ENCODE results near the gene ZBP1. TPM values are rescaled to one million over a fixed set of nuclear protein-coding genes. Genes with fewer than 3 reads are reported as not detected.

Gene ZBP1
- total RNA-seq, 4 donors from 2014 or later = 0.19 TPM; not detected in 3

- DNase-seq (ENCODE audit: low spot score in 2 of 2) = no peak
- intact Hi-C loops (cut with DNase I; ENCODE audit: low total_unique reads) = no loop called here
- TF ChIP-seq, protein P1, sequence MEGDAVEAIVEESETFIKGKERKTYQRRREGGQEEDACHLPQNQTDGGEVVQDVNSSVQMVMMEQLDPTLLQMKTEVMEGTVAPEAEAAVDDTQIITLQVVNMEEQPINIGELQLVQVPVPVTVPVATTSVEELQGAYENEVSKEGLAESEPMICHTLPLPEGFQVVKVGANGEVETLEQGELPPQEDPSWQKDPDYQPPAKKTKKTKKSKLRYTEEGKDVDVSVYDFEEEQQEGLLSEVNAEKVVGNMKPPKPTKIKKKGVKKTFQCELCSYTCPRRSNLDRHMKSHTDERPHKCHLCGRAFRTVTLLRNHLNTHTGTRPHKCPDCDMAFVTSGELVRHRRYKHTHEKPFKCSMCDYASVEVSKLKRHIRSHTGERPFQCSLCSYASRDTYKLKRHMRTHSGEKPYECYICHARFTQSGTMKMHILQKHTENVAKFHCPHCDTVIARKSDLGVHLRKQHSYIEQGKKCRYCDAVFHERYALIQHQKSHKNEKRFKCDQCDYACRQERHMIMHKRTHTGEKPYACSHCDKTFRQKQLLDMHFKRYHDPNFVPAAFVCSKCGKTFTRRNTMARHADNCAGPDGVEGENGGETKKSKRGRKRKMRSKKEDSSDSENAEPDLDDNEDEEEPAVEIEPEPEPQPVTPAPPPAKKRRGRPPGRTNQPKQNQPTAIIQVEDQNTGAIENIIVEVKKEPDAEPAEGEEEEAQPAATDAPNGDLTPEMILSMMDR (IDR thresholded peaks at IDR 0.05) = no peak
- no peak for TF ChIP-seq POLR2A (IDR thresholded peaks at IDR 0.05)
- WGBS, 2 donors = 15% methylated on average over 21 of the region's 21 CpGs
- H3K4me3 ChIP-seq (ENCODE audit: low read depth, poor library complexity, severe bottlenecking) = no peak overlapping the region
Measured at GRCh38 chr20:57579898-57580447, 40.3 kb downstream of the ZBP1 start.

GRCh38 chr20:57579331-57579897, 40.8 kb downstream of the ZBP1 start:
- intact Hi-C loops (cut with DNase I; ENCODE audit: low total_unique reads) = no loop called here
- no peak for TF ChIP-seq POLR2A (IDR thresholded peaks at IDR 0.05)
- TF ChIP-seq, protein P1 (IDR thresholded peaks at IDR 0.05) = no peak
- WGBS, 2 donors = 47 to 56% methylated on average over 11 of the region's 11 CpGs
- DNase-seq (ENCODE audit: low spot score in 2 of 2) = no peak
- H3K4me3 ChIP-seq (ENCODE audit: low read depth, poor library complexity, severe bottlenecking) = no peak overlapping the region

- DNase-seq (ENCODE audit: low spot score in 2 of 2) = no peak
- 81 to 84% methylated on average over 9 to 10 of the region's 10 CpGs for WGBS, 2 donors
- intact Hi-C loops (cut with DNase I; ENCODE audit: low total_unique reads) = no loop called here
Measured at GRCh38 chr20:57578476-57579165, 41.6 kb downstream of the ZBP1 start.

DNA sequence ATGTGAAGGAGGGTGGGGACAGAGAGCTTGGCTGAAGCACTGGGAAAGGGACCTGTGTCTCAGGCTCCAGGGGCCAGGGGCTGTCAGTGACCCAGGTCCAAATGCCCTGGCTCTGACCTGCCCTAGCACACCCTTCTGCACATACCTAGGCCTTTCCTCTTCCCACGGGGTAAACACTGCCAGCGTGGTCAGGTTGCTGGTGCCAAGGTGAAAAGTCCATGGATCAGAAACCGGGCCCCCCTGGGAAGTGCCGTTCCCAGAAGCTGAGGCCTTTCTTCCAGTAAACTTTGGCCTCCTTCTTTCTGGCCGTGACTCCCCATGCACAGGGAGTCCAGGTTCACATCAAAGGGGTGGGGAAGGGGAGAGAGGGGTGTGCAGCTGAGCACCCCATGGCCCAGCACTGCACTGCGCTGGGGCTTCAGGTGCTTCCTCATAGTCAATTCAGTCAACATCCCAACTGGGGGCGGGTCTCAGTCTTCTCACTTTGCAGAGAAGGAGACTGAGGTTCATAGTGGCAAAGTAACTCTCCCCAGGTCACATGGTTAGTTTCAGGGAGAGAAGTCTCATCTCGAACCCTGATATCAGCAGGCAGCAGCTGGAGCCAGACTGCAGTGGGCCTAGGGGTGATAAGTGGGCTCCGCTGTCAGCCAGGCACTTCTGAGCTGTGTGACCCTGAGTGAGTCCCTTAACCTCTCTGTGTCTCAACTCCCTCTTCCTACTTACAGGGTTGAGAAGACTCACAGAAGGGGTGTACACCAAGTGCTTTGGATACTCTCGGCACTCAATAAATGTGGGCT, 42.3 kb downstream of the ZBP1 start:
- TF ChIP-seq, protein P1 (IDR thresholded peaks at IDR 0.05) = no peak
- TF ChIP-seq POLR2A (IDR thresholded peaks at IDR 0.05) = no peak
- DNase-seq (ENCODE audit: low spot score in 2 of 2) = no peak
- intact Hi-C loops (cut with DNase I; ENCODE audit: low total_unique reads) = no loop called here
- 86 to 90% methylated on average over 10 of the region's 10 CpGs for whole genome bisulfite sequencing, 2 donors
- H3K4me3 ChIP-seq (ENCODE audit: low read depth, poor library complexity, severe bottlenecking) = no peak overlapping the region

More at GRCh38 chr20:57578476-57579165, 41.6 kb downstream of the ZBP1 start:
- TF ChIP-seq, protein P1 (IDR thresholded peaks at IDR 0.05) = no peak
- TF ChIP-seq POLR2A (IDR thresholded peaks at IDR 0.05) = no peak
- no peak overlapping the region for H3K4me3 ChIP-seq (ENCODE audit: low read depth, poor library complexity, severe bottlenecking)

DNA sequence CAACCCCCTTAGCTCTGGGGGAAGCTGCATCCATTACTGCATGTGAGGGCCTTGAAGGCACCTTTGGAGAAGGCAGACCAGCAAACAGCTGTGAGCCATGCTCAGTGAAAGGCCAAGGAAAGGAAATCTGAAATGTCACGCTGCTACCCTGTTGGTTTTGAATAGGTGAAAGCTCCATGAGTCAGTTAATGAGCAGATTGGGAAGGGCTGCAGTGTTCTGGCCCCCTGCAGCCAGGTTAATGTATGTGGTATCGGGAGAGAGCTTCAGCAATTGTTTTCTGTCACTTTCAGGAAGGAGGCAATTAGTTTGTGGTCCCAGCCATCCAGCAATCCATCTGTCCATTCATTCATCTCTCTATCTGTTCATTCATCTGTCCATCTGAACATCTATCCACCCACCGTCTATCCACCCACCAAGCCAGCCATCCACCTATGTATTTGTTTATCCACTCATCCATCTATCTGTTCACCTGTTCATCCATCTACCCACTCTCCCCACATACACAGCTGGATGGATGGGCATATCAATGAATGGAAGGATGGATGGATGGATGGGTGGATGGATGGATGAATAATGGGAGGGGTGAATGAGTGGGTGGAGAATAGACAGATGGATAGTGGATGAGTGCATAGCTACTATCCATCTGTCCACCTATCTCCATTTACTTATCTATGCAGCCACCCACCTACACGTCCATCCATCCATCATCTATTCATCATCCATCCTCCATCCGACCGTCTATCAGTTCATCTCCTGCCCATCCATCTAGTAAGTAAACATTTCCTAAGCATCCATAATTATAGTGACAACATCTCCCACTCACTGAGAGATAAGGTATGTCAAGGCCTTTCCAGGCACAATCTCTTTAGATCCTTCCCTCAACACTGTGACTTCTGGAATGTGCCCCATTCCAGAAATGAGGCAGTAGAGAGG, 43.3 kb downstream of the ZBP1 start:
- no peak overlapping the region for H3K4me3 ChIP-seq (ENCODE audit: low read depth, poor library complexity, severe bottlenecking)
- WGBS, 2 donors = 86 to 90% methylated on average over 6 of the region's 6 CpGs
- intact Hi-C loops (cut with DNase I; ENCODE audit: low total_unique reads) = no loop called here
- DNase-seq (ENCODE audit: low spot score in 2 of 2) = no peak
- TF ChIP-seq, protein P1 (IDR thresholded peaks at IDR 0.05) = no peak
- no peak for TF ChIP-seq POLR2A (IDR thresholded peaks at IDR 0.05)
